Stimulated activated CD4-positive, alpha-beta T cell treated with anti-CD3 and anti-CD28 coated beads, Interleukin-12 subunit alpha, Interleukin-12 subunit beta, amount 100 ng/mL, for 48 hours (primary cell): ENCODE results near the gene ZNF462.
"Not testable (repeated sequence)": the region's sequence is repeated elsewhere in the genome, so short reads cannot be mapped to it uniquely, and the experiment has no call there.

ENCODE experiments used
- DNase-seq, 3 donors: peaks; one replicate each; pipeline ENCODE4 v3.0.0-alpha.2; 2020; ENCODE audit warnings: low read depth in 2 of 3, low spot score in 1 of 3

ZNF462 gene

GRCh38 chr9:106960258-106960657 is 97.3 kb downstream of the ZNF462 start:
- no peak for DNase-seq

- no peak for DNase-seq
These were observed 98.7 kb downstream of the ZNF462 start for GRCh38 chr9:106961623-106962022.

- DNase-seq: no peak
These were observed 99.2 kb downstream of the ZNF462 start for GRCh38 chr9:106962122-106962521.

- no peak for DNase-seq
These were observed 99.8 kb downstream of the ZNF462 start for GRCh38 chr9:106962615-106963363.

GRCh38 chr9:106963684-106964083 is 100.7 kb downstream of the ZNF462 start:
- no peak for DNase-seq

- no peak for DNase-seq
These were observed 101.4 kb downstream of the ZNF462 start for GRCh38 chr9:106964329-106964728.

- no peak for DNase-seq
These were observed 102.0 kb downstream of the ZNF462 start for GRCh38 chr9:106964822-106965525.

GRCh38 chr9:106966481-106966880 is 103.5 kb downstream of the ZNF462 start:
- no peak for DNase-seq

- DNase-seq: no peak
These were observed 106.7 kb downstream of the ZNF462 start for GRCh38 chr9:106969696-106970095.

GRCh38 chr9:106970219-106970975 is 107.4 kb downstream of the ZNF462 start:
- DNase-seq: no peak

- DNase-seq: no peak
These were observed 108.1 kb downstream of the ZNF462 start for GRCh38 chr9:106970976-106971457.

GRCh38 chr9:106972082-106972481 is 109.1 kb downstream of the ZNF462 start:
- no peak for DNase-seq

- no peak for DNase-seq
These were observed 111.4 kb downstream of the ZNF462 start for GRCh38 chr9:106974341-106974740.

- no peak for DNase-seq
These were observed 113.8 kb downstream of the ZNF462 start for GRCh38 chr9:106976772-106977171.

GRCh38 chr9:106980551-106981101 is 117.7 kb downstream of the ZNF462 start:
- DNase-seq: no peak

- DNase-seq: no peak
These were observed 118.7 kb downstream of the ZNF462 start for GRCh38 chr9:106981396-106982287.

GRCh38 chr9:106982636-106983035 is 119.7 kb downstream of the ZNF462 start:
- no peak for DNase-seq

- DNase-seq: no peak
These were observed 120.4 kb downstream of the ZNF462 start for GRCh38 chr9:106983346-106983745.

- not testable (repeated sequence) for DNase-seq
These were observed 126.9 kb downstream of the ZNF462 start for GRCh38 chr9:106989904-106990303.

- DNase-seq: no peak
These were observed 129.2 kb downstream of the ZNF462 start for GRCh38 chr9:106992186-106992585.
